ENCODE results near the gene ACTL6B. TPM values are rescaled to one million over a fixed set of nuclear protein-coding genes. Genes with fewer than 3 reads are reported as not detected.

The ACTL6B gene
- total and polyA plus RNA-seq, 2 of the 8 experiments (the other 6 are each of a cell fraction or from before 2014, with no cell fraction given) = 2.1 to 4.5 TPM

GRCh38 chr7:100686822-100687211 is 30.6 kb upstream of the ACTL6B start:
- Histone ChIP-seq H3K4me3 (ENCODE audit: extremely low read depth in 1 of 4, insufficient read depth in 2 of 4, low read depth in 3 of 4, low read length in 4 of 4) (no peak overlapping the region), H2BK5ac (ENCODE audit: low read depth, low read length) (no peak overlapping the region; the same call in 1 of the 2 replicates), H3K36me3 (ENCODE audit: control insufficient read depth in 2 of 4, insufficient read depth in 4 of 4, low read length in 3 of 4) (peaks cover 41 to 76% (median 64%) of the 10 kb centered on the region in 4 experiments), H3K23ac (ENCODE audit: insufficient read length) (no peak overlapping the region), H3K4ac (replicated peaks; ENCODE audit: insufficient read length, low read depth, low read length) (no peak overlapping the region), H2BK120ac (replicated peaks; ENCODE audit: low read depth, low read length) (no peak overlapping the region), H3K79me1 (ENCODE audit: low read depth, low read length) (peaks cover 12% of the 10 kb centered on the region), H3K23me2 (ENCODE audit: low read depth, low read length) (peaks cover under 1% of the 10 kb centered on the region), H4K8ac (ENCODE audit: extremely low read depth, insufficient read depth, low read length) (peak overlapping the region; percentile 90; the same call in 1 of the 2 replicates), H2BK15ac (ENCODE audit: low read length) (no peak overlapping the region), H3K56ac (replicated peaks; ENCODE audit: insufficient read length, low read depth, low read length) (no peak overlapping the region), H4K20me1 (replicated peaks in 1 of 2; ENCODE audit: control insufficient read depth in 1 of 2, insufficient read depth in 2 of 2, low read length in 2 of 2) (peaks cover 27 to 54% of the 10 kb centered on the region in 2 experiments), H2AK5ac (ENCODE audit: low read depth, low read length) (no peak overlapping the region), H3K27me3 (replicated peaks in 1 of 4; ENCODE audit: control insufficient read depth in 3 of 4, extremely low read depth in 1 of 4, insufficient read depth in 3 of 4, low read length in 3 of 4) (no peaks in the 10 kb centered on the region), H2BK20ac (ENCODE audit: low read length) (no peak overlapping the region), H3K14ac (ENCODE audit: insufficient read length) (no peak overlapping the region), H3K79me2 (ENCODE audit: control insufficient read depth in 1 of 2, insufficient read depth in 2 of 2, low read length in 2 of 2) (peaks cover 11 to 46% of the 10 kb centered on the region in 2 experiments), H3K4me2 (ENCODE audit: insufficient read depth in 1 of 2, low read depth in 2 of 2, low read length in 2 of 2) (no peak overlapping the region), H4K91ac (replicated peaks; ENCODE audit: insufficient read length, low read length) (no peak overlapping the region), H4K5ac (ENCODE audit: insufficient read length, low read depth, low read length) (no peak overlapping the region), H3K18ac (ENCODE audit: extremely low read depth, low read length) (no peak overlapping the region), H3K9ac (replicated peaks in 1 of 4; ENCODE audit: extremely low read depth in 1 of 4, low read depth in 3 of 4, low read length in 3 of 4) (no peak overlapping the region), H3K9me3 (ENCODE audit: insufficient read depth in 2 of 2, low read depth in 1 of 2, low read length in 1 of 2) (no peaks in the 10 kb centered on the region), H3K4me1 (replicated peaks in 1 of 4; ENCODE audit: control insufficient read depth in 3 of 4, insufficient read depth in 4 of 4, low read length in 3 of 4) (peaks cover 0 to 7% (median 4%) of the 10 kb centered on the region in 4 experiments; a peak in 6 of 7 replicates), H2AFZ (ENCODE audit: low read length) (no peak overlapping the region), H3K27ac (ENCODE audit: low read depth, low read length) (no peak overlapping the region), H2BK12ac (ENCODE audit: low read depth, low read length) (no peak overlapping the region)
- POLR2A ChIA-PET (ENCODE audit: partially characterized antibody) = interaction anchor here (1.7 to 14.3 kb wide), 3 partner anchors 8 to 22 kb away, joined by 4 to 257 read pairs (median 4); no protein-coding TSS in a partner anchor
- FAIRE-seq (no peak), DNase-seq (ENCODE audit: low read depth in 1 of 2, low spot score in 2 of 2) (no peak)
- CTCF ChIA-PET (ENCODE audit: partially characterized antibody) = interaction anchor here (2.3 to 20.7 kb wide), 2 partner anchors 10 to 22 kb away, joined by 7 to 254 read pairs; partner anchors contain the start of gene POP7
- WGBS, 2 experiments (ENCODE audit: extremely low coverage in 1 of 2, insufficient coverage in 1 of 2, insufficient read length in 1 of 2, insufficient replicate concordance in 2 of 2, low coverage in 1 of 2, low lambda C conversion rate in 2 of 2, missing lambda C conversion rate in 1 of 2) = 98% methylated on average over 17 of the region's 17 CpGs; no CpG with 5 or more reads in 1 of the 2 experiments
- TF ChIP-seq SUZ12 (IDR thresholded peaks at IDR 0.05; ENCODE audit: low read length) (no peak), EGR1 (IDR thresholded peaks at IDR 0.05; ENCODE audit: borderline replicate concordance, low read depth, low read length) (no peak), JUN (IDR thresholded peaks at IDR 0.05; ENCODE audit: low read depth, low read length) (no peak), FOSL1 (IDR thresholded peaks at IDR 0.05; ENCODE audit: insufficient read depth, low read depth, low read length) (no peak), RBBP5 (IDR thresholded peaks at IDR 0.05; ENCODE audit: borderline replicate concordance, low read depth, low read length) (no peak), HDAC2 (IDR thresholded peaks at IDR 0.05; ENCODE audit: borderline replicate concordance in 1 of 2, low read depth in 2 of 2, low read length in 2 of 2) (no peak), CBX8 (IDR thresholded peaks at IDR 0.05; ENCODE audit: borderline replicate concordance, low read depth, low read length) (no peak), JUND (IDR thresholded peaks at IDR 0.05; ENCODE audit: low read length) (no peak), RAD21 (IDR thresholded peaks at IDR 0.05 in 1 of 2, conservative IDR thresholded peaks at IDR 0.05 in 1 of 2; ENCODE audit: low read depth in 2 of 2, low read length in 2 of 2) (no peak), CEBPB (IDR thresholded peaks at IDR 0.05; ENCODE audit: low read depth, low read length) (no peak)

Data from H1 (cell line).